DOHH2 (cell line): ENCODE results near the gene SLN.
"Not testable (repeated sequence)": the region's sequence is repeated elsewhere in the genome, so short reads cannot be mapped to it uniquely, and the experiment has no call there.

ENCODE experiments used
- H3F3A ChIP-seq: fragments of 200-600 bp; sonication (generic), shearing (Covaris generic); 2 replicates; pipeline ENCODE4 v1.6.0; 2016; ENCODE audit warnings: antibody characterized with exemption, mild to moderate bottlenecking; ENCODE audit not compliant: control insufficient read depth, insufficient read depth
- H3K27ac ChIP-seq: fragments of 200-600 bp; sonication (generic); 2 replicates; pipeline ENCODE4 v1.5.1; 2014; ENCODE audit warnings: low read depth, mild to moderate bottlenecking, low read length, moderate library complexity
- H3K27me3 ChIP-seq: fragments of 200-600 bp; sonication (generic); 2 replicates; pipeline ENCODE4 v1.6.1; 2014; ENCODE audit warnings: mild to moderate bottlenecking, low read length, mixed read lengths; ENCODE audit not compliant: control insufficient read depth
- H3K36me3 ChIP-seq: fragments of 200-600 bp; sonication (generic); 2 replicates; pipeline ENCODE4 v1.6.1; 2014; ENCODE audit warnings: mild to moderate bottlenecking, low read length, moderate library complexity, mixed read lengths; ENCODE audit not compliant: control insufficient read depth
- H3K4me1 ChIP-seq: fragments of 200-600 bp; sonication (generic); 2 replicates; pipeline ENCODE4 v1.6.1; 2014; ENCODE audit warnings: mild to moderate bottlenecking, low read length, mixed read lengths; ENCODE audit not compliant: control insufficient read depth
- H3K4me2 ChIP-seq: fragments of 200-600 bp; sonication (generic); 2 replicates; pipeline ENCODE4 v1.6.0; 2014; ENCODE audit warnings: mild to moderate bottlenecking, low read length, moderate library complexity
- H3K4me3 ChIP-seq: fragments of 200-600 bp; sonication (generic); 2 replicates; pipeline ENCODE4 v1.5.1; 2014; ENCODE audit warnings: mild to moderate bottlenecking, low read length, mixed read lengths
- H3K79me2 ChIP-seq: fragments of 200-600 bp; sonication (generic); 2 replicates; pipeline ENCODE4 v1.6.1; 2014; ENCODE audit warnings: mild to moderate bottlenecking, low read length, mixed read lengths; ENCODE audit not compliant: control insufficient read depth
- H3K9me2 ChIP-seq: fragments of 200-600 bp; sonication (generic); replicated peaks from 2 replicates; pipeline ENCODE4 v1.6.1; 2014; ENCODE audit warnings: mild to moderate bottlenecking, low read length, mixed read lengths; ENCODE audit not compliant: control insufficient read depth
- H3K9me3 ChIP-seq: fragments of 200-600 bp; sonication (generic); 2 replicates; pipeline ENCODE4 v1.6.1; 2014; ENCODE audit warnings: antibody characterized with exemption, low read length, mixed read lengths; ENCODE audit not compliant: control insufficient read depth, insufficient read depth
- H4K20me1 ChIP-seq: fragments of 200-600 bp; sonication (generic); 2 replicates; pipeline ENCODE4 v1.6.0; 2014; ENCODE audit warnings: low read depth, mild to moderate bottlenecking, antibody characterized with exemption, low read length, moderate library complexity; ENCODE audit not compliant: control insufficient read depth, insufficient read depth
- EZH2phosphoT487 ChIP-seq: fragments of 200-600 bp; sonication (generic); IDR thresholded peaks from 2 replicates; pipeline ENCODE4 v1.6.1; 2017; ENCODE audit warnings: borderline replicate concordance, mild to moderate bottlenecking, antibody characterized with exemption, low read length, moderate library complexity, mixed read lengths
- TF ChIP-seq, protein P1 (sequence below): fragments of 200-600 bp; sonication (generic); IDR thresholded peaks from one replicate; pipeline ENCODE4 v1.5.1; 2014; ENCODE audit warnings: antibody characterized with exemption, mild to moderate bottlenecking, low read depth, low read length; ENCODE audit not compliant: poor library complexity, severe bottlenecking

The SLN gene

DNA sequence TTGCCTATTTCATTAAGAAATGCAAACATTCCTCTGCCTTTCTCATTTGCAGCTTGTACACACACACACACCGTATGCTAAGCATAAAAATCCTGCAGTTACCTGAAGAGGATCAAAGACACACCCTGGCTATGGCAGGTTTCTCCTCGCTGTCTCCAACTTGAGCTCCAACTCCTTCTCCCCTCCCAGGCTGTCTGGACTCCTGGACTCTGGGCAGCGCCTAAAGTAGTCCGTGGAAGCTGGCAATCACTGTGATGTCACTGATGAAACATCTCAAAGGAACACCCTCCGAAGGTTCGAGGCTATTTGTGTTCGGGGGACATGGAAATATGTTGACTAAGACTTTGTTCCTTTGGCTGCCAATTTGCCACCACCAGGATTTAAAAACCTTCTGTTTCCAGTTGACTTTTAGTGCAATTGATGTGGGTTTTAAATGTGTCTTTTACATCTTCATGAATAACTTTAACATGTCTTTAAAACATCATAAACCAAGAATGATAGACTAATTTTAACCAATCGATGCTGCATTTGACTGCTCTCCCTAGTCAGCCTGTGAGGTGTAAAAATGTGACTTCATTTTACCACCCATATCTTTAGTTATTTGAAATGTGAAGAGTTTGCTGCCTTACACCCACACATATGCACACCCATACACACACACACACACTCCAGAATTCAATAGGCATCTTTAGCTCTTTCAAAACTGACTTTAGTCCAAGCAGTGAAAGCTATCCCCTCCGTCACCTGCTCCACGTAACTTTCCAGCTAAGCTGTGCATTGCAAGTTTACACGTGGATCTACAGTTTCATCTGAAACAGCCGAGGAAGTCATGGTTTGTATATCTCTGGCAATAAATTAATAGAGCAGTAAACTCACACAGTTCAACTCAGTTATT, at the start of gene SLN:
Gene SLN, minus strand, starts transcription at position 196 of the 895 bp plus-strand sequence.
- Histone ChIP-seq H3K4me2 (no peak within 1 kb of the TSS), H3K79me2 (no peaks in the 10 kb centered on the region), H3K27ac (no peak within 1 kb of the TSS), H3K4me1 (no peaks in the 10 kb centered on the region), H3K27me3 (peaks cover 17% of the 10 kb centered on the region), H3K4me3 (no peak within 1 kb of the TSS), H3F3A (no peaks in the 10 kb centered on the region), H3K36me3 (no peaks in the 10 kb centered on the region), H3K9me2 (no peaks in the 10 kb centered on the region), H4K20me1 (no peaks in the 10 kb centered on the region), H3K9me3 (no peaks in the 10 kb centered on the region)
- TF ChIP-seq, protein P1, sequence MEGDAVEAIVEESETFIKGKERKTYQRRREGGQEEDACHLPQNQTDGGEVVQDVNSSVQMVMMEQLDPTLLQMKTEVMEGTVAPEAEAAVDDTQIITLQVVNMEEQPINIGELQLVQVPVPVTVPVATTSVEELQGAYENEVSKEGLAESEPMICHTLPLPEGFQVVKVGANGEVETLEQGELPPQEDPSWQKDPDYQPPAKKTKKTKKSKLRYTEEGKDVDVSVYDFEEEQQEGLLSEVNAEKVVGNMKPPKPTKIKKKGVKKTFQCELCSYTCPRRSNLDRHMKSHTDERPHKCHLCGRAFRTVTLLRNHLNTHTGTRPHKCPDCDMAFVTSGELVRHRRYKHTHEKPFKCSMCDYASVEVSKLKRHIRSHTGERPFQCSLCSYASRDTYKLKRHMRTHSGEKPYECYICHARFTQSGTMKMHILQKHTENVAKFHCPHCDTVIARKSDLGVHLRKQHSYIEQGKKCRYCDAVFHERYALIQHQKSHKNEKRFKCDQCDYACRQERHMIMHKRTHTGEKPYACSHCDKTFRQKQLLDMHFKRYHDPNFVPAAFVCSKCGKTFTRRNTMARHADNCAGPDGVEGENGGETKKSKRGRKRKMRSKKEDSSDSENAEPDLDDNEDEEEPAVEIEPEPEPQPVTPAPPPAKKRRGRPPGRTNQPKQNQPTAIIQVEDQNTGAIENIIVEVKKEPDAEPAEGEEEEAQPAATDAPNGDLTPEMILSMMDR, result no peak

GRCh38 chr11:107758719-107759355, 47.0 kb upstream of the SLN start:
- not testable (repeated sequence) for H3F3A ChIP-seq, H3K36me3 ChIP-seq, H4K20me1 ChIP-seq, H3K9me3 ChIP-seq, H3K4me3 ChIP-seq, H3K4me1 ChIP-seq, H3K79me2 ChIP-seq, H3K4me2 ChIP-seq, H3K9me2 ChIP-seq, H3K27ac ChIP-seq, H3K27me3 ChIP-seq

DNA sequence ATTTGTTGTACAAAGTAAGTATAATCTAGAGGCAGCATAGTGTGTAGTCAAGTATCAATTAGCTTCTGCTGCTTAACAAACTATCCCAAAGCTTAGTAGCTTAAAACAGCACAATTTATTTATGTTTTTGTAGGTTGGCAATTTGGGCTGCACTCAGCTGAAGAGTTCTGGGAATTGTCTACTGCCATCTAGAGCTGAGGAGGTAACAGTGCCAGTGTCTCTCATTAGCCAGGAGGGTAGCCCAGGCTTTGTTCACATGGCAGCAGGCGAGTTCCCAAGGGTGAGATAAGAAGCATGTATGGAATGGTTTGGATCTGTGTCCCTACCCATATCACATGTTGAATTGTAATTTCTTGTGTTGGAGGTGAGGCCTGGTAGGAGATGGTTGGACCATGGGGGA, 45.8 kb upstream of the SLN start:
- Histone ChIP-seq H3K79me2 (no peaks in the 10 kb centered on the region), H3K36me3 (no peaks in the 10 kb centered on the region), H3K9me3 (no peaks in the 10 kb centered on the region), H3K4me2 (no peak overlapping the region), H3K4me1 (no peaks in the 10 kb centered on the region), H4K20me1 (no peaks in the 10 kb centered on the region), H3F3A (no peaks in the 10 kb centered on the region), H3K27ac (no peak overlapping the region), H3K27me3 (0 out of 2 replicates have a peak, but pooled peaks cover 3% of the 10 kb centered on the region), H3K9me2 (no peaks in the 10 kb centered on the region), H3K4me3 (no peak overlapping the region)
- TF ChIP-seq, protein P1, result no peak
- no peak for TF ChIP-seq EZH2phosphoT487

GRCh38 chr11:107756553-107756952, 44.7 kb upstream of the SLN start:
- Histone ChIP-seq H3K79me2 (no peaks in the 10 kb centered on the region), H3F3A (no peaks in the 10 kb centered on the region), H4K20me1 (no peaks in the 10 kb centered on the region), H3K27ac (no peak overlapping the region), H3K27me3 (0 out of 2 replicates have a peak, but pooled peaks cover 3% of the 10 kb centered on the region), H3K9me3 (no peaks in the 10 kb centered on the region), H3K36me3 (no peaks in the 10 kb centered on the region), H3K9me2 (no peaks in the 10 kb centered on the region), H3K4me2 (no peak overlapping the region), H3K4me1 (no peaks in the 10 kb centered on the region), H3K4me3 (no peak overlapping the region)
- TF ChIP-seq, protein P1, result no peak
